ENCODE measurements around the gene PYROXD2. TPM values are rescaled to one million over a fixed set of nuclear protein-coding genes. Genes with fewer than 3 reads are reported as not detected.
"Not testable (repeated sequence)": the region's sequence is repeated elsewhere in the genome, so short reads cannot be mapped to it uniquely, and the experiment has no call there.

Gene PYROXD2
- total RNA-seq, 1 experiment from 2014 or later: 2.2 TPM

- POLR2A ChIA-PET: no interaction called here
- no TSS peak for BruUV-seq (replicated peaks)
- H3K27ac Mint-ChIP-seq (ENCODE audit: unreplicated experiment): no peak overlapping the region
- no peak for DNase-seq
- no peaks in the 10 kb centered on the region for H3K4me1 ChIP-seq
- H3K4me1 Mint-ChIP-seq (ENCODE audit: low read depth, unreplicated experiment): no peaks in the 10 kb centered on the region
- H3K4me3 ChIP-seq (ENCODE audit: low read depth, low read length): no peak overlapping the region
- CTCF ChIA-PET: no interaction called here
- H3K27me3 Mint-ChIP-seq (ENCODE audit: insufficient read depth, unreplicated experiment): peaks cover 4% of the 10 kb centered on the region
- no peaks in the 10 kb centered on the region for H3K27me3 ChIP-seq (replicated peaks; ENCODE audit: control insufficient read depth, insufficient read depth, low read length)
- no peaks in the 10 kb centered on the region for H3K9me3 ChIP-seq
- intact Hi-C loops (cut with micrococcal nuclease; ENCODE audit: unreplicated experiment): no loop called here
- H3K36me3 ChIP-seq (ENCODE audit: control insufficient read depth, insufficient read depth, low read length): no peaks in the 10 kb centered on the region
- H3K9me3 Mint-ChIP-seq (ENCODE audit: unreplicated experiment): no peaks in the 10 kb centered on the region
- no peaks in the 10 kb centered on the region for H3K36me3 Mint-ChIP-seq (ENCODE audit: insufficient read depth, unreplicated experiment)
- no peak overlapping the region for H3K4me3 Mint-ChIP-seq (ENCODE audit: unreplicated experiment)
- TF ChIP-seq CTCF (IDR thresholded peaks at IDR 0.05; ENCODE audit: insufficient read depth in 1 of 2, low read depth in 1 of 2, low read length in 1 of 2, severe bottlenecking in 1 of 2, unreplicated experiment in 1 of 2): no peak
Observed at GRCh38 chr10:98383869-98384268, 31.1 kb downstream of the PYROXD2 start.

GRCh38 chr10:98383134-98383667, 31.8 kb downstream of the PYROXD2 start:
- H3K27me3 Mint-ChIP-seq (ENCODE audit: insufficient read depth, unreplicated experiment); POLR2A ChIA-PET; H3K27me3 ChIP-seq (replicated peaks; ENCODE audit: control insufficient read depth, insufficient read depth, low read length); intact Hi-C loops (cut with micrococcal nuclease; ENCODE audit: unreplicated experiment); DNase-seq; H3K9me3 ChIP-seq; H3K9me3 Mint-ChIP-seq (ENCODE audit: unreplicated experiment); H3K27ac Mint-ChIP-seq (ENCODE audit: unreplicated experiment); H3K4me1 Mint-ChIP-seq (ENCODE audit: low read depth, unreplicated experiment); H3K36me3 ChIP-seq (ENCODE audit: control insufficient read depth, insufficient read depth, low read length); CTCF ChIA-PET; BruUV-seq (replicated peaks); H3K4me1 ChIP-seq; H3K4me3 ChIP-seq (ENCODE audit: low read depth, low read length); H3K4me3 Mint-ChIP-seq (ENCODE audit: unreplicated experiment); H3K36me3 Mint-ChIP-seq (ENCODE audit: insufficient read depth, unreplicated experiment): not testable (repeated sequence)

- peaks cover 6% of the 10 kb centered on the region for H3K27me3 Mint-ChIP-seq (ENCODE audit: insufficient read depth, unreplicated experiment)
- CTCF ChIA-PET: no interaction called here
- no peak for TF ChIP-seq CTCF (IDR thresholded peaks at IDR 0.05; ENCODE audit: insufficient read depth in 1 of 2, low read depth in 1 of 2, low read length in 1 of 2, severe bottlenecking in 1 of 2, unreplicated experiment in 1 of 2)
- POLR2A ChIA-PET: no interaction called here
- H3K4me3 Mint-ChIP-seq (ENCODE audit: unreplicated experiment): no peak overlapping the region
- intact Hi-C loops (cut with micrococcal nuclease; ENCODE audit: unreplicated experiment): no loop called here
- no peaks in the 10 kb centered on the region for H3K36me3 Mint-ChIP-seq (ENCODE audit: insufficient read depth, unreplicated experiment)
- H3K4me1 Mint-ChIP-seq (ENCODE audit: low read depth, unreplicated experiment): no peaks in the 10 kb centered on the region
- no TSS peak for BruUV-seq (replicated peaks)
- Histone ChIP-seq H3K36me3 (ENCODE audit: control insufficient read depth, insufficient read depth, low read length) (no peaks in the 10 kb centered on the region), H3K4me1 (no peaks in the 10 kb centered on the region), H3K4me3 (ENCODE audit: low read depth, low read length) (no peak overlapping the region), H3K9me3 (no peaks in the 10 kb centered on the region), H3K27me3 (replicated peaks; ENCODE audit: control insufficient read depth, insufficient read depth, low read length) (no peaks in the 10 kb centered on the region)
- no peaks in the 10 kb centered on the region for H3K9me3 Mint-ChIP-seq (ENCODE audit: unreplicated experiment)
- no peak for DNase-seq
- H3K27ac Mint-ChIP-seq (ENCODE audit: unreplicated experiment): no peak overlapping the region
Observed at GRCh38 chr10:98382691-98383101, 32.3 kb downstream of the PYROXD2 start.

All from Caco-2 (cell line).